OCI-LY7 (cell line): ENCODE measurements around the gene SLAIN2. TPM values are rescaled to one million over a fixed set of nuclear protein-coding genes. Genes with fewer than 3 reads are reported as not detected.

Source experiments
- BruUV-seq: library from RNA; stranded (reverse); fragments of 400-500 nt; replicated peaks from 2 replicates; lab custom pipeline; 2021; lab: Mats Ljungman, UMichigan
- CTCF ChIA-PET: fragments of 300-600 bp; sonication (Branson Sonifier 250); formaldehyde crosslinking; loops from one replicate; lab custom pipeline; 2022; ENCODE audit warnings: antibody characterized with exemption; ENCODE audit not compliant: unreplicated experiment; lab: Charles Lee
- POLR2A ChIA-PET: fragments of 300-600 bp; sonication (Branson Sonifier 250); formaldehyde crosslinking; loops from one replicate; lab custom pipeline; 2022; ENCODE audit warnings: antibody characterized with exemption; lab: Charles Lee
- DNase-seq: peaks from one replicate; pipeline ENCODE4 v3.0.0-alpha.2; 2015; ENCODE audit warnings: low spot score
- H2AFZ ChIP-seq: fragments of 200-600 bp; sonication (generic), shearing (Covaris generic); 2 replicates; pipeline ENCODE4 v1.6.1; 2014; ENCODE audit warnings: mild to moderate bottlenecking, antibody characterized with exemption, low read length, moderate library complexity
- H3K27ac ChIP-seq: fragments of 200-600 bp; sonication (generic); 2 replicates; pipeline ENCODE4 v1.5.1; 2014; ENCODE audit warnings: mixed run types, low read depth, mild to moderate bottlenecking, moderate library complexity, low read length, inconsistent platforms; ENCODE audit not compliant: poor library complexity, severe bottlenecking
- H3K36me3 ChIP-seq: fragments of 200-600 bp; sonication (generic); 2 replicates; pipeline ENCODE4 v1.6.1; 2014; ENCODE audit warnings: mild to moderate bottlenecking, antibody characterized with exemption, low read length, moderate library complexity, mixed read lengths; ENCODE audit not compliant: insufficient read depth
- H3K4me1 ChIP-seq: fragments of 200-600 bp; sonication (generic); 2 replicates; pipeline ENCODE4 v1.5.1; 2014; ENCODE audit warnings: mild to moderate bottlenecking, low read length; ENCODE audit not compliant: insufficient read depth, poor library complexity, severe bottlenecking
- H3K4me2 ChIP-seq: fragments of 200-600 bp; sonication (generic); 2 replicates; pipeline ENCODE4 v1.6.1; 2014; ENCODE audit warnings: mild to moderate bottlenecking, low read length
- H3K4me3 ChIP-seq: fragments of 200-600 bp; sonication (generic); 2 replicates; pipeline ENCODE4 v1.5.1; 2014; ENCODE audit warnings: mild to moderate bottlenecking, low read depth, low read length; ENCODE audit not compliant: poor library complexity, severe bottlenecking
- H3K79me2 ChIP-seq: fragments of 200-600 bp; sonication (generic); 2 replicates; pipeline ENCODE4 v1.6.1; 2016; ENCODE audit warnings: low read depth, mild to moderate bottlenecking, low read length, moderate library complexity, mixed read lengths; ENCODE audit not compliant: insufficient read depth
- H3K9me2 ChIP-seq: fragments of 200-600 bp; sonication (generic); 2 replicates; pipeline ENCODE4 v1.6.1; 2016; ENCODE audit warnings: mild to moderate bottlenecking, low read length, mixed read lengths; ENCODE audit not compliant: insufficient read depth
- H3K9me3 ChIP-seq: fragments of 200-600 bp; sonication (generic); 2 replicates; pipeline ENCODE4 v1.6.1; 2014; ENCODE audit warnings: mild to moderate bottlenecking, mixed run types, low read length, mixed read lengths
- H4K20me1 ChIP-seq: fragments of 200-600 bp; sonication (generic); 2 replicates; pipeline ENCODE4 v1.6.1; 2014; ENCODE audit warnings: mild to moderate bottlenecking, antibody characterized with exemption, low read length, moderate library complexity, mixed read lengths; ENCODE audit not compliant: insufficient read depth
- CTCF ChIP-seq: fragments of 200-600 bp; sonication (generic); conservative IDR thresholded peaks from 2 replicates; pipeline ENCODE4 v1.5.1; 2014; ENCODE audit warnings: mild to moderate bottlenecking, antibody characterized with exemption, low read length, moderate library complexity, mixed read lengths
- EZH2phosphoT487 ChIP-seq: fragments of 200-600 bp; sonication (generic); IDR thresholded peaks from 2 replicates; pipeline ENCODE4 v1.6.1; 2018; ENCODE audit warnings: low read depth, borderline replicate concordance, mild to moderate bottlenecking, mixed run types, antibody characterized with exemption, low read length, moderate library complexity, mixed read lengths
- intact Hi-C: fragments of 100-400 bp; cut with micrococcal nuclease; formaldehyde crosslinking; loops from one replicate; pipeline ENCODE4 v1.10.0; 2022; ENCODE audit not compliant: unreplicated experiment
- total RNA-seq, 2 experiments: library from RNA; depleted of rRNA in 1 of 2; stranded (reverse); fragments of >200 nt in 1 of 2; shearing (Covaris generic) in 1 of 2; gene quantifications; 2 replicates each; pipeline ENCODE4 v1.2.3, GENCODE V29; 2014 to 2022

Gene SLAIN2
- total RNA-seq, 2 experiments from 2014 or later: 21.1 to 40.2 TPM

GRCh38 chr4:48350871-48351270 is 9.5 kb downstream of the SLAIN2 start:
- Histone ChIP-seq H3K9me3 (peaks cover 11% of the 10 kb centered on the region; the same call in 1 of the 2 replicates), H4K20me1 (peaks cover 10% of the 10 kb centered on the region; the same call in 1 of the 2 replicates)

GRCh38 chr4:48352793-48353192 is 11.5 kb downstream of the SLAIN2 start:
- Histone ChIP-seq H3K36me3 (peaks cover 5% of the 10 kb centered on the region), H3K4me3 (no peak overlapping the region), H3K4me1 (no peaks in the 10 kb centered on the region), H3K9me3 (peaks cover 11% of the 10 kb centered on the region; the same call in 1 of the 2 replicates), H3K27ac (no peak overlapping the region), H3K9me2 (no peaks in the 10 kb centered on the region), H2AFZ (no peak overlapping the region), H3K79me2 (peaks cover 39% of the 10 kb centered on the region), H4K20me1 (peaks cover 10% of the 10 kb centered on the region; the same call in 1 of the 2 replicates), H3K4me2 (no peak overlapping the region)
- POLR2A ChIA-PET: no interaction called here
- CTCF ChIA-PET: no interaction called here
- intact Hi-C loops: no loop called here
- no TSS peak for BruUV-seq
- no peak for DNase-seq
- no peak for TF ChIP-seq CTCF
- no peak for TF ChIP-seq EZH2phosphoT487

More at GRCh38 chr4:48350871-48351270, 9.5 kb downstream of the SLAIN2 start:
- Histone ChIP-seq H2AFZ (no peak overlapping the region), H3K4me3 (no peak overlapping the region), H3K9me2 (no peaks in the 10 kb centered on the region), H3K79me2 (peaks cover 57% of the 10 kb centered on the region), H3K4me2 (no peak overlapping the region), H3K36me3 (peaks cover 5% of the 10 kb centered on the region), H3K4me1 (no peaks in the 10 kb centered on the region), H3K27ac (no peak overlapping the region)
- POLR2A ChIA-PET: no interaction called here
- CTCF ChIA-PET: no interaction called here
- no TSS peak for BruUV-seq
- no peak for DNase-seq
- TF ChIP-seq EZH2phosphoT487 (no peak), CTCF (no peak)
- intact Hi-C loops: no loop called here

- no peak overlapping the region for H3K27ac ChIP-seq
- intact Hi-C loops: no loop called here
- no peak for DNase-seq
- no peaks in the 10 kb centered on the region; the same call in 1 of the 2 replicates for H4K20me1 ChIP-seq
- peaks cover 5% of the 10 kb centered on the region for H3K36me3 ChIP-seq
- no peak overlapping the region for H2AFZ ChIP-seq
- H3K79me2 ChIP-seq: peaks cover 10% of the 10 kb centered on the region
- no peak overlapping the region for H3K4me2 ChIP-seq
- ChIA-PET CTCF (no interaction called here), POLR2A (interaction anchor here (0.8 to 1.2 kb wide), 3 partner anchors 9 to 16 kb away, joined by 3 to 5 read pairs (median 4); partner anchors contain the start of gene SLAIN2)
- peaks cover 11% of the 10 kb centered on the region; the same call in 1 of the 2 replicates for H3K9me3 ChIP-seq
- TF ChIP-seq CTCF (no peak), EZH2phosphoT487 (no peak)
- H3K4me3 ChIP-seq: no peak overlapping the region
- no peaks in the 10 kb centered on the region for H3K4me1 ChIP-seq
- no peaks in the 10 kb centered on the region for H3K9me2 ChIP-seq
- BruUV-seq: no TSS peak
Measured at GRCh38 chr4:48356355-48356754, 15.0 kb downstream of the SLAIN2 start.
